GM18858 (cell line): ENCODE data around the gene DMP1.
"Not testable (repeated sequence)": the region's sequence is repeated elsewhere in the genome, so short reads cannot be mapped to it uniquely, and the experiment has no call there.

Experiments
- ATAC-seq: cut with Tn5 transposase; IDR thresholded peaks from one replicate; pipeline ENCODE4 v1.9.1; 2021; ENCODE audit not compliant: unreplicated experiment

The DMP1 gene

GRCh38 chr4:87680271-87680670 lies 30.2 kb downstream of the DMP1 start:
- ATAC-seq: no peak

- no peak for ATAC-seq
Observed at GRCh38 chr4:87688316-87688715, 38.2 kb downstream of the DMP1 start.

- not testable (repeated sequence) for ATAC-seq
Observed at GRCh38 chr4:87690947-87691346, 40.9 kb downstream of the DMP1 start.

DNA sequence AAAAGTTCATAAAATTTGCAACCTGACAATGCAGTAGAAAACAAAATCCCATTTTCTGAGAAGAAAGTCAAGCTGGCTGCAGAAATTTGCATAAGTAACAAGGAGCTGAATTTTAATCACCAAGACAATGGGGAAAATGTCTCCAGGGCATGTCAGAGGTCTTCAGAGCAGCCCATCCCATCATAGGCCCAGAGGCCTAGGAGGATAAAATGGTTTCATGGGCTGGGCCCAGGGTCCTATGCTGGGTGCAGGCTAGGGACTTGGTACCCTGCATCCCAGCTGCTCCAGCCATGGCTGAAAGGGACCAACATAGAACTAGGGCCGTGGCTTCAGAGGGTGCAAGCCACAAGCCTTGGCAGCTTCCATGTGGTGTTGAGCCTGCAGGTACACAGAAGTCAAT lies 42.0 kb downstream of the DMP1 start:
- ATAC-seq: not testable (repeated sequence)

DNA sequence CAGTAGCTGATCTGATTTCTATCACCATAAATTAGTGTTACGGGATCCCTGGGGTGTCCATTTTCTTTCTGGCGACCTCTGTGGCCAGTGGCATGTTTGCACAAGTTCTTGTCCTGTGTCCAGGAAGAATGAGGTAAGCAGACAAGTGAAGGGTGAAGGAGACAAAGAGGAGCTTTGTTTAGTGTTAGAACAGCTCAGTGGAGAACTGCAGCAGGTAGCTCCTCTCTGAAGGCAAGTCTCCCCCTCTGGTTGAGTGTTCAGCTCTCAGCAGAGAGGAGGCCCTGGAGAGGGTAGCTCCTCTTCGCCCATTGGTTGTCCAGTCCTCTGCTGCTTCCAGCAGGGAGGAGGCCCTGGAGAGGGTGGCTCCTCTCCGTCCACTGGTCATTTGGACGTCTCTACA lies 47.2 kb downstream of the DMP1 start:
- ATAC-seq: no peak

GRCh38 chr4:87697945-87698344 lies 47.9 kb downstream of the DMP1 start:
- no peak for ATAC-seq

- no peak for ATAC-seq
Observed at GRCh38 chr4:87698394-87698793, 48.3 kb downstream of the DMP1 start.

DNA sequence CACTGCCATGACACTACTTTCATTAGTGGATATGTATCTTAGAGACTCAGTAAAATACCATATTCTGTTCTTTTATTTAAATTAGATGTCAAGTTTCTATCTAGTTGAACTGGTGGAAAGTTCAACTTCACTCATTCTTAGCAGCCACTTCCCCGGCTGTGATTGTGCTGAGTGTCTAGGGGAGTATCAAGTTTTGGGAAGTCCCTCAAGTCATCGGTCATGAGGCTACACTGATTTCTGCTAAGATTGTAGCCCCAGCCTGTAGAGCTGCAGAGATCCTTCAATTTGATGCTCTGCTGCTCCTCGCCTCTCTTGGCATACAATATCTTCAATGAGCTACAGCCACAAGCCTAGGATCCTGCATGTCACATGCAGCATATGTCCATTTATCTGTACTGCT lies 53.9 kb downstream of the DMP1 start:
- no peak for ATAC-seq

- ATAC-seq: no peak
Observed at GRCh38 chr4:87707279-87707918, 57.3 kb downstream of the DMP1 start.
